ENCODE results near the gene F2RL2. TPM values are rescaled to one million over a fixed set of nuclear protein-coding genes. Genes with fewer than 3 reads are reported as not detected.

F2RL2 gene
- total RNA-seq, 4 donors from 2014 or later = 0.79 to 1.9 (median 1.0) TPM

DNA sequence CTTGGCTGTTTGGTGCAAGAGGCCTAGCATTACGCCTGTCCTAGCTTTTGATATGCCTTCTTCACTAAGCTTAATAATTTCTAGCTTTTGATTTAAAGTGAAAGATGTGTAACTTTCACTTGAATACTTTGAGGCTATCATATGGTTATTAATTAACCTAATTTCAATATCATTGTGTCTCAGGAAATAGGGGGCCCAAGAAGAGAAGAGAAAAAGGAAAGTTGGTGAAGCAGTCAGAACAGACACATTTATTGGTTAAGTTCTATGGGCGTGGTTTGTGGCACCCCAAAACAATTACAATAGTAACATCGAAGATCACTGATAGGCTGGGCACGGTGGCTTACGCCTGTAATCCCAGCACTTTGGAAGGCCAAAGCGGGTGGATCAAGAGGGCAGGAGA lies 40.9 kb upstream of the F2RL2 start:
- no peaks in the 10 kb centered on the region for H3K4me1 ChIP-seq
- no peaks in the 10 kb centered on the region for H3K36me3 ChIP-seq
- H3K27me3 ChIP-seq = no peaks in the 10 kb centered on the region
- H3K4me3 ChIP-seq = no peak overlapping the region
- no peak overlapping the region for H3K27ac ChIP-seq
- DNase-seq (ENCODE audit: low spot score in 2 of 2) = no peak
- H3K9me3 ChIP-seq = no peaks in the 10 kb centered on the region
- WGBS = 96% methylated on average over 6 of the region's 6 CpGs
- TF ChIP-seq POLR2AphosphoS5 (IDR thresholded peaks at IDR 0.05) (no peak), CTCF (IDR thresholded peaks at IDR 0.05) (no peak), EP300 (IDR thresholded peaks at IDR 0.05) (no peak), POLR2A (IDR thresholded peaks at IDR 0.05) (no peak)

DNA sequence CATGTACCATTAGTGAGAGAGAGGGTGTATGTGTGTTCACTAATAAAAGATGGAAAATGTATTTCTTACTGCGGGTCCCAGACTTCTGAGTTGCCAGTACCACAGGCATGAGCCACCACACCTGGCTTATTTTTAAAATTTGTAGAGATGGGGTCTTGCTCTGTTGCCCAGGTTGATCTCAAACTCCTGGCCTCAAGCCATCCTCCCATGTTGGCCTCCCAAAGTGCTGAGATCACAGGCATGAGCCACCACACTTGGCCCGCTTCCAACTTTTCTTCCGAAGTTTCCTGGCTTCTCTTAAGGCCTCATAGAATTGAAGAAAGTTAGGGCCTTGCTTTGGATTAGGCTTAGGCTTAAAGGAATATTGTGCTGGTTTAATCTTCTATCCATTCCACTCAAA lies 40.4 kb upstream of the F2RL2 start:
- Histone ChIP-seq H3K36me3 (no peaks in the 10 kb centered on the region), H3K27me3 (no peaks in the 10 kb centered on the region), H3K4me3 (no peak overlapping the region), H3K4me1 (no peaks in the 10 kb centered on the region), H3K9me3 (no peaks in the 10 kb centered on the region), H3K27ac (no peak overlapping the region)
- 52% methylated on average over 3 of the region's 3 CpGs for WGBS
- TF ChIP-seq POLR2AphosphoS5 (IDR thresholded peaks at IDR 0.05) (no peak), CTCF (IDR thresholded peaks at IDR 0.05) (no peak), EP300 (IDR thresholded peaks at IDR 0.05) (no peak), POLR2A (IDR thresholded peaks at IDR 0.05) (no peak)
- DNase-seq (ENCODE audit: low spot score in 2 of 2) = no peak

DNA sequence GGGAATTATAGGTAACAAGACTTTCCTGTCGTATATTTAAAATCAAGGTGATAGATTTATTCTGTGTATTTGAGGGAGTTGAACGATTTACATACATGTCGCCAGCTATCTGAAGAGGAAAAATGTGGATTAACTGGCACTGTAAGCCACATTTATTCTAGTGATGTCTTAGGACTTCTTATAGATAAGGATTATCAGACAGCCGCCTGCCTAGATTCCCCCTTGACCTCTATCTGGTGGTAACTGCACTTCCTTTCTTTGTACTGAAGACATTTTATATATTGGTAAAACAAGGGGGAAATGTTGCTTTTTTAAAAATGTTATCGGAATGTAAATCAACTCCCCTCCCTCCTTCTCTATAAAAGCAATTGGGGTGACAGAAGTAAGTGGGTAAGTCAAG lies 39.3 kb upstream of the F2RL2 start:
- H3K27me3 ChIP-seq = no peaks in the 10 kb centered on the region
- TF ChIP-seq POLR2A (IDR thresholded peaks at IDR 0.05) (no peak), CTCF (IDR thresholded peaks at IDR 0.05) (no peak), EP300 (IDR thresholded peaks at IDR 0.05) (no peak), POLR2AphosphoS5 (IDR thresholded peaks at IDR 0.05) (no peak)

DNA sequence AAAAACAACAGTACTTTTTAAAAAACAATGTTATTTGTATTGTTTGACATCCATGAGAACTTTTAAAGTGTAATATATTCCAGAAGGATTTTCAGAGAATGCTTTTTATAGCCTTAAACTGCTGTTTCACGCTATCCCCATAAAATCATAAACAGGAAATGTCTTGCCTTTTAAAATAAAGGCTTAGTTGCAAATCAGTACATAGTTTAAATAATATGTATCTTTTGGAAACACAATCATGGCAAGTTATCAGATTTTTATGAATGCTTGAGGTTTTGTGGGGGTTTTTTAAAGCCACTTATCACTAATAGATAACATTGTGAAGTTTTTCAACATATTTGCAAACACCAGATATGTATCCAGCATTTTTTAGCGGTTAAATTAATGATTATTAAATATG lies 37.2 kb upstream of the F2RL2 start:
- Histone ChIP-seq H3K36me3 (no peaks in the 10 kb centered on the region), H3K9me3 (no peaks in the 10 kb centered on the region), H3K27ac (no peak overlapping the region), H3K4me3 (no peak overlapping the region), H3K4me1 (no peaks in the 10 kb centered on the region), H3K27me3 (no peaks in the 10 kb centered on the region)
- no peak for TF ChIP-seq POLR2A (IDR thresholded peaks at IDR 0.05)
- 62% methylated on average over 2 of the region's 2 CpGs for WGBS
- no peak for DNase-seq (ENCODE audit: low spot score in 2 of 2)

More for the DNA sequence above, 39.3 kb upstream of the F2RL2 start:
- Histone ChIP-seq H3K36me3 (no peaks in the 10 kb centered on the region), H3K9me3 (no peaks in the 10 kb centered on the region), H3K4me1 (no peaks in the 10 kb centered on the region), H3K27ac (no peak overlapping the region), H3K4me3 (no peak overlapping the region)
- no peak for DNase-seq (ENCODE audit: low spot score in 2 of 2)
- 91% methylated on average over 5 of the region's 5 CpGs for WGBS

- no peak overlapping the region for H3K27ac ChIP-seq
- H3K9me3 ChIP-seq = no peaks in the 10 kb centered on the region
- WGBS = 74% methylated on average over 6 of the region's 6 CpGs
- H3K36me3 ChIP-seq = no peaks in the 10 kb centered on the region
- TF ChIP-seq POLR2A (IDR thresholded peaks at IDR 0.05) = no peak
- TF ChIP-seq CTCF (IDR thresholded peaks at IDR 0.05) = no peak
- TF ChIP-seq EP300 (IDR thresholded peaks at IDR 0.05) = no peak
- TF ChIP-seq POLR2AphosphoS5 (IDR thresholded peaks at IDR 0.05) = no peak
- no peaks in the 10 kb centered on the region for H3K27me3 ChIP-seq
- no peaks in the 10 kb centered on the region for H3K4me1 ChIP-seq
- H3K4me3 ChIP-seq = no peak overlapping the region
- no peak for DNase-seq (ENCODE audit: low spot score in 2 of 2)
Observed at GRCh38 chr5:76657683-76658311, 34.6 kb upstream of the F2RL2 start.

- Histone ChIP-seq H3K36me3 (no peaks in the 10 kb centered on the region), H3K4me3 (no peak overlapping the region), H3K4me1 (no peaks in the 10 kb centered on the region), H3K9me3 (no peaks in the 10 kb centered on the region), H3K27ac (no peak overlapping the region), H3K27me3 (no peaks in the 10 kb centered on the region)
- no peak for DNase-seq (ENCODE audit: low spot score in 2 of 2)
- 92% methylated on average over 3 of the region's 3 CpGs for WGBS
- TF ChIP-seq CTCF (IDR thresholded peaks at IDR 0.05) = no peak
- no peak for TF ChIP-seq POLR2AphosphoS5 (IDR thresholded peaks at IDR 0.05)
- no peak for TF ChIP-seq EP300 (IDR thresholded peaks at IDR 0.05)
- no peak for TF ChIP-seq POLR2A (IDR thresholded peaks at IDR 0.05)
Observed at GRCh38 chr5:76657091-76657490, 33.9 kb upstream of the F2RL2 start.
